Bronchus fibroblast of lung (primary cell): ENCODE measurements around the gene ST8SIA3. TPM values are rescaled to one million over a fixed set of nuclear protein-coding genes. Genes with fewer than 3 reads are reported as not detected.

Source experiments
- total RNA-seq: library from RNA; depleted of rRNA; stranded (reverse); fragments of >200 nt; gene quantifications from 2 replicates; pipeline ENCODE4 v1.2.3, GENCODE V29; 2015

Gene ST8SIA3
- total RNA-seq = not detected in 2 replicates

DNA sequence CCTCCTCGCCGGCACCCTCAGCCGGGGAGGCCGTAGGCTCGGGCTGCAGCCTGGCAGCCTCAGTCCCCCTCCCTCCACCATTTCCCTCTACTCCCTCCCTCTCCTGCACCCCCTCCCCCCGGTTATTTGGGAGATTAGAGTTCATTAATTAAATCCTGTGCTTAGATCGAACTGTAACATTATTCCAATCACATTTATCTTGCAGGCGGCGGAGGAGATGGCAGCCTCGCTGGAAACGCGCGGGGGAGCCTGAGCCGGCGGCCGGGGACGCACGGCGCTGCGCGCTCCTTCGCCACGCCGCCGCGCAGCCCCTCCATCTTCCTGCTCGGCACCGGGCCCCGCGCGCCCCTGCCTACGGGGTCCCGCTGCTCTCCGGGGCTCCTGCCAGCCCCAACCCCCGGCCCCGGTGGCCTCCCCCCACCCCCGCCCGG, at the start of gene ST8SIA3:
TSS of gene ST8SIA3 (plus strand) at position 287 of the 431 bp plus-strand sequence. CDS start 290 bp downstream, outside the sequence.

Other genes starting within 250 kb of the ST8SIA3 start
- gene BOD1L2, start 205.5 kb upstream of the ST8SIA3 start, total RNA-seq = not detected in 2 replicates
- gene ONECUT2, start 82.8 kb downstream of the ST8SIA3 start, total RNA-seq = under 0.01 TPM in 2 replicates
- gene FECH, start 234.1 kb downstream of the ST8SIA3 start, total RNA-seq = 20.7 and 28.6 TPM in 2 replicates